C4-2B (cell line): Measurements from ENCODE around the gene CEBPZ.

Experiments
- H3K27ac ChIP-seq: fragments of 450-650 bp; 2 replicates; pipeline ENCODE4 v1.5.1; 2017
- ZFX ChIP-seq: fragments of 450-650 bp; IDR thresholded peaks from 2 replicates; pipeline ENCODE4 v1.6.1; 2017
- TF ChIP-seq, protein P1 (sequence below): fragments of 450-650 bp; conservative IDR thresholded peaks from 2 replicates; pipeline ENCODE4 v1.5.1; 2017; ENCODE audit warnings: mild to moderate bottlenecking

Gene CEBPZ

DNA sequence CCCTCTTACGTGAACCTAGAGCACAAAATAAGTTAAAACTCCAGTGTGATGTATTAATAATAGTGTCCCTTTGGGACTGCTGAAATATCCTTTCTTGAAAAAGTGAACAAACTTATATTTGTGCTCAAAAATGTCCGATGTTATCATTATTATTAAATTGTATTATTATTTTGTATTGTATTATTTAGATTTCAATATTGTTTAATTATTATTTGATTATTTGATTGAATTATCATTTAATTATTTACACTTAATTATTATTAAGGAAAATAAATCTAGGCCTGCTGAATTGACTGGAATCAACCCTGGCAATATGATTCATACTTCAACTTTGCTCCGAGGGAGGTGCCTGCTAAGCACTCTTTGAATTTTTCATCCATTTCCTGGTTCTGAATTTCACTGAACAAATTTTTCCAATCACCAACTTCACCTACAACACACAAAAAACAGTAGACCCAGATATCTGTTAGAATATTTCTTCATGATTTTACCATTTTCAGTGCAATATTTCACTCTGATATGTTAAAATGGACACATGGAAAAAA, 63.7 kb downstream of the CEBPZ start:
- TF ChIP-seq, protein P1, sequence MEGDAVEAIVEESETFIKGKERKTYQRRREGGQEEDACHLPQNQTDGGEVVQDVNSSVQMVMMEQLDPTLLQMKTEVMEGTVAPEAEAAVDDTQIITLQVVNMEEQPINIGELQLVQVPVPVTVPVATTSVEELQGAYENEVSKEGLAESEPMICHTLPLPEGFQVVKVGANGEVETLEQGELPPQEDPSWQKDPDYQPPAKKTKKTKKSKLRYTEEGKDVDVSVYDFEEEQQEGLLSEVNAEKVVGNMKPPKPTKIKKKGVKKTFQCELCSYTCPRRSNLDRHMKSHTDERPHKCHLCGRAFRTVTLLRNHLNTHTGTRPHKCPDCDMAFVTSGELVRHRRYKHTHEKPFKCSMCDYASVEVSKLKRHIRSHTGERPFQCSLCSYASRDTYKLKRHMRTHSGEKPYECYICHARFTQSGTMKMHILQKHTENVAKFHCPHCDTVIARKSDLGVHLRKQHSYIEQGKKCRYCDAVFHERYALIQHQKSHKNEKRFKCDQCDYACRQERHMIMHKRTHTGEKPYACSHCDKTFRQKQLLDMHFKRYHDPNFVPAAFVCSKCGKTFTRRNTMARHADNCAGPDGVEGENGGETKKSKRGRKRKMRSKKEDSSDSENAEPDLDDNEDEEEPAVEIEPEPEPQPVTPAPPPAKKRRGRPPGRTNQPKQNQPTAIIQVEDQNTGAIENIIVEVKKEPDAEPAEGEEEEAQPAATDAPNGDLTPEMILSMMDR: no peak
- TF ChIP-seq ZFX: no peak
- no peak overlapping the region for H3K27ac ChIP-seq

DNA sequence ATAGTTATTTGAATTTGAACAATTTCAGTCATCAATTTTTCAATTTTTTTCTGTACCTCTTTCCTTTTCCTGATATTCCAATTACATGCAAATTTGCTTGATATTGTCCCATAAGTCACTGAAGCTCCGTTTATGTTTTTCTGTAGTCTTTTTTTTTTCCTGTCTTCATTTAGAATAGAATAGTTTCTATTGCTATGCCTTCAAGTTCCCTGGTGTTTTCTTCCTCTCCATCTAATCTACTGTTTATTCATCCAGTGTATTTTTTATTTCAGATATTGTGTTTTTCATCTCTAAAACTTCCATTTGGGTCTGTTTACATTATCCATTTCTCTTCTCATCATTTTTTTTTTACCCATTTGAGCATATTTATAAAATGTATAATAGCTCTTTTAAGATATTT, 66.6 kb downstream of the CEBPZ start:
- H3K27ac ChIP-seq: no peak overlapping the region
- TF ChIP-seq, protein P1: no peak
- TF ChIP-seq ZFX: no peak

DNA sequence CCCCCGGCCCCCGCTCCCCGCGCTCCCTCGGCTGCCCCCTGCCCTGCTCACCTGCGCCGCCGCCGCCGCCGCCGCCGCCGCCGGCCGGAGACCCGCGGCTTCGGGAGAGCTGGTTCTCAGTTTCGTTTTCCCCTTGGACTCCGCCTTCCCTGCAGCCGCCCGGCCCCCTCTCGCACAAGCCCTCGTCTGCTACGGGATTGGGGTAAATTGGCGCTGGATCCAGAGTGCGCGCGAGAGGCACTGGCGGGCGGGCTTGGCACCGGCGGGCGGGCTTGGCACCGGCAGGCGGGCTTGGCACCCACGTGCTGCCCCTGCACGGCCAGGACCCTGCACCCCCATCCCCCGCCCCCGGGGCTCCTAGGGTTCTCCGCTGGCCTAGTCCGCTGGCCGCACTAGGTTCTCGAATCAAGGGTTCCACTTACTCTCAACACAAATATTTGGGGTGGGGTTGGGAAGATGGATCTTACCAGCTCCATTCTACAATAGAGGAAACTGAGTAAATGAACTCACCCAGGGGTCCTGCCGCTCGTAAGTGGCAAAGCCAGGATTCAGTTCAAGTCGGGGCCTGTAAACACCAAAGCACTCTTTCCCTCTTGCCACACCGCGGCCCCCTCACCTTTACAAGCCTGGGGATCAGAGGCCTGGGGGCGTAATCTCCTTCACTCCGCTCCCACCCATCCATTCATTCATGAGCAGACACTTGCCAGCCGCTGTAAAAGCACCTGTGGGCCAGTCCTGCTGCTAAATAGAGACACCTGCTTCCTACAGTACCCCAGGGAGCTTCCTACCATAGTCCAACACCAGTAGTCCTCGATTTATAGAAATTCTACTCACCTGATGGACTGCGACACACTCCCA, 74.3 kb downstream of the CEBPZ start, which contains the start of gene EIF2AK2:
EIF2AK2 (minus strand) TSS at position 124 of the 858 bp plus-strand sequence. CDS start 9,174 bp downstream, outside the sequence.
- H3K27ac ChIP-seq: peak within 1 kb of the TSS; percentile 80

DNA sequence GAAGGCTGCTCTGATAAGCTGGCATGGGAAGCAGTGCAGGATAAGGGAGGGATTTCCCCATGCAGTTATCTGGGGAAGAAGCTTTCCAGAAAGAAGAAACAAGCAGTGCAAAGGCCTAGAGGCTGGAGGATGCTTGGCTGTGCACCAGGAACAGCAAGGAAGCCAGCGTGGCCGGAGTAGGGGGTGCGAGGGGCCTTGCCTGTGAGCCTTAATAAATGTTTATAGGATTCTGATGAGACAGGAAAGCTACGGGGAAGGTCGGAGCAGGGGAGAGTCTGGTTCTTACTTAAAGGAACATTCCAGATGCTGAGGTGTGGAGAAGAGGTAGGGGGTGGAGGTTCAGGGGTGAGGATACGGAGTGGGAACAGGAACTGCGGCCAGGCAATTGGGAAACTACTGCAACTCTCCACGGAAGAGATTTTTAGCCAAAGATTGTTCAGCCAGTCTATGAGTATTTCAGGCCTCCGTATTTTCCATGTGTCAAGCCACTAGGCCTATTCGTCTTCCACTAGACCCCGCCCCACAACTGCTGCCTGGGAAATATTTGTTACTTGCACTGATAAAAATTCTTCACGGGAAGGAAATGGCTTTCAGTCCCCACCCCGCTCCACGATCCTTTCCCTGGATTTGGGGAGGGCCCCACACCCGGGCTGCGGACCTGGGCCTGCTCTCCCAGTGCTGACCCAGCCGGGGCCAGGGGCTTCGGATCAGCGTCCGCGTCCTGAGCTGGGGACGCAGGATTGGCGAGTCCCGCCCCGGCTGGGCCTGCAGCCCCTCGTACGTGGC, 75.1 kb downstream of the CEBPZ start:
- peak; percentile 87 for TF ChIP-seq ZFX
- TF ChIP-seq, protein P1: no peak
- H3K27ac ChIP-seq: peak overlapping the region; percentile 80

More for the DNA sequence above, 74.3 kb downstream of the CEBPZ start, which contains the start of gene EIF2AK2:
- TF ChIP-seq, protein P1: no peak
- TF ChIP-seq ZFX: peak; percentile 70

DNA sequence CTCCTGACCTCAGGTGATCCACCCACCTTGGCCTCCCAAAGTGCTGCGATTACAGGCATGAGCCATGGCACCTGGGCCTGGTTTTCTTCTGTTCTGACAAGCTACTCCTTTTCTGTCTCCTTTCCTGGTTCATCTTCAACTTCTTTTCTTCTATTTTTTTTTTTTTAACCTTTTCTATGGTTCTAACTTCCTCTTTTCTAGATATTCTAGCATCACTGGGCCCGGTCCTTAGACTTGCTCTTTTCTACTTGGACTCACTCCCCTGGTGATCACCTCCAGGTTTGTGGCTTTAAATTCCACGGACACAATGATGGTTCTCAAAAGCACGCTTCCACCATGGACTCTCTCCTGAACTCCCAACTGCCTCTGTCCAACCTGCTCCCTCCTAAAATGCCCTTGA, 76.6 kb downstream of the CEBPZ start:
- H3K27ac ChIP-seq: no peak overlapping the region
- TF ChIP-seq, protein P1: no peak
- TF ChIP-seq ZFX: no peak

DNA sequence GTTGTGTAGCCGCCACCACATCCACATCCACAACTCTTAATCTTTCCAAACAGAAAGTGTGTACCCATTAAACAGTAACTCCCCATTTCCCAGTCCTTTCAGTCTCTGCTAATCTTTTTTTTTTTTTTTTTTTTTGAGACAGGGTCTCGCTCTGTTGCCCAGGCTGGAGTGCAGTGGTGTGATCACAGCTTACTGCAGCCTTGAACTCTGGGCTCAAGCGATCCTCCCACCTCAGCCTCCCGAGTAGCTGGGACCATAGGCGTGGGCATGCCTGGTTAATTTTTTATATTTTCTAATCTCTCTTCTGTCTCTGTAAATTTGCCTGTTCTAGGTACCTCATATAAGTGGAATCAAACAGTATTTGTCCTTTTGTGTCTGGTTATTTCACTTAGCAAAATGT, 78.2 kb downstream of the CEBPZ start:
- TF ChIP-seq, protein P1: no peak
- TF ChIP-seq ZFX: no peak
- H3K27ac ChIP-seq: no peak overlapping the region
